ENCODE data around the gene BICC1. TPM values are rescaled to one million over a fixed set of nuclear protein-coding genes. Genes with fewer than 3 reads are reported as not detected.

The BICC1 gene
- total RNA-seq (23.8 TPM), polyA plus RNA-seq (ENCODE audit: insufficient read depth in 1 of 8, insufficient read length in 8 of 8, low replicate concordance in 1 of 8) (10 to 100 TPM; 15.2 to 26.9 (median 19.3) TPM)
- long read RNA-seq, donor 1 = 0 reads
- long read RNA-seq, donor 2 = 0 reads
- long read RNA-seq, donor 3, partial matches to known transcripts = 5 of 5 reads
- long read RNA-seq, donor 3, other reads (novel, unspliced or antisense) = 0 of 5 reads
- long read RNA-seq, donor 4 = 0 reads
- long read RNA-seq, donor 5, partial matches to known transcripts = 26 of 26 reads
- long read RNA-seq, donor 5, other reads (novel, unspliced or antisense) = 0 of 26 reads
- long read RNA-seq, donor 6 = 0 reads
- long read RNA-seq, donor 7 = 0 reads
- long read RNA-seq, donor 8, full-length matches to known transcripts = 1 of 7 reads
- long read RNA-seq, donor 8, partial matches to known transcripts = 6 of 7 reads
- long read RNA-seq, donor 8, other reads (novel, unspliced or antisense) = 0 of 7 reads
- long read RNA-seq, donor 9 = 0 reads
- long read RNA-seq, donor 10 = 0 reads
- long read RNA-seq, donor 11, partial matches to known transcripts = 11 of 11 reads
- long read RNA-seq, donor 11, other reads (novel, unspliced or antisense) = 0 of 11 reads

GRCh38 chr10:58512491-58513187, at the start of gene BICC1:
Gene BICC1 (plus strand): TSS chr10:58512872. CDS start chr10:58513144, 272 bp downstream.
- WGBS (ENCODE audit: insufficient coverage) = under 1% methylated on average over 81 of the region's 82 CpGs
- Histone ChIP-seq H3K27me3 (ENCODE audit: control insufficient read depth, insufficient read depth, low read length) (peaks cover 4% of the 10 kb centered on the region), H3K4me1 (ENCODE audit: control insufficient read depth, insufficient read depth, low read length) (peaks cover 7% of the 10 kb centered on the region), H3K4me3 (ENCODE audit: low read length) (peak within 1 kb of the TSS; percentile 83), H3K9me3 (replicated peaks; ENCODE audit: control insufficient read depth, low read depth, low read length) (no peaks in the 10 kb centered on the region), H3K36me3 (ENCODE audit: control insufficient read depth, insufficient read depth, low read length) (no peaks in the 10 kb centered on the region), H3K27ac (ENCODE audit: low read length) (peak within 1 kb of the TSS; percentile 97)
- peak; percentile 94 for DNase-seq

- Histone ChIP-seq H3K27ac (ENCODE audit: low read length) (no peak overlapping the region), H3K4me1 (ENCODE audit: control insufficient read depth, insufficient read depth, low read length) (no peaks in the 10 kb centered on the region), H3K27me3 (ENCODE audit: control insufficient read depth, insufficient read depth, low read length) (no peaks in the 10 kb centered on the region), H3K36me3 (ENCODE audit: control insufficient read depth, insufficient read depth, low read length) (no peaks in the 10 kb centered on the region), H3K9me3 (replicated peaks; ENCODE audit: control insufficient read depth, low read depth, low read length) (no peaks in the 10 kb centered on the region), H3K4me3 (ENCODE audit: low read length) (no peak overlapping the region)
- no CpG with 5 or more reads among the region's 2 CpGs for WGBS (ENCODE audit: insufficient coverage)
- no peak for DNase-seq
Measured at GRCh38 chr10:58464956-58465355, 47.7 kb upstream of the BICC1 start.

- H3K4me1 ChIP-seq (ENCODE audit: control insufficient read depth, insufficient read depth, low read length) = no peaks in the 10 kb centered on the region
- no peak overlapping the region for H3K27ac ChIP-seq (ENCODE audit: low read length)
- WGBS (ENCODE audit: insufficient coverage) = no CpG with 5 or more reads among the region's 4 CpGs
- H3K9me3 ChIP-seq (replicated peaks; ENCODE audit: control insufficient read depth, low read depth, low read length) = no peaks in the 10 kb centered on the region
- DNase-seq = no peak
- no peak overlapping the region for H3K4me3 ChIP-seq (ENCODE audit: low read length)
- H3K36me3 ChIP-seq (ENCODE audit: control insufficient read depth, insufficient read depth, low read length) = no peaks in the 10 kb centered on the region
- H3K27me3 ChIP-seq (ENCODE audit: control insufficient read depth, insufficient read depth, low read length) = no peaks in the 10 kb centered on the region
Measured at GRCh38 chr10:58465629-58466028, 47.0 kb upstream of the BICC1 start.

- H3K4me3 ChIP-seq (ENCODE audit: low read length) = no peak overlapping the region
- WGBS (ENCODE audit: insufficient coverage) = no CpG with 5 or more reads among the region's 2 CpGs
- H3K36me3 ChIP-seq (ENCODE audit: control insufficient read depth, insufficient read depth, low read length) = no peaks in the 10 kb centered on the region
- DNase-seq = no peak
- no peaks in the 10 kb centered on the region for H3K4me1 ChIP-seq (ENCODE audit: control insufficient read depth, insufficient read depth, low read length)
- H3K9me3 ChIP-seq (replicated peaks; ENCODE audit: control insufficient read depth, low read depth, low read length) = no peaks in the 10 kb centered on the region
- no peak overlapping the region for H3K27ac ChIP-seq (ENCODE audit: low read length)
- no peaks in the 10 kb centered on the region for H3K27me3 ChIP-seq (ENCODE audit: control insufficient read depth, insufficient read depth, low read length)
Measured at GRCh38 chr10:58467931-58468635, 44.6 kb upstream of the BICC1 start.

GRCh38 chr10:58473976-58474375, 38.7 kb upstream of the BICC1 start:
- H3K9me3 ChIP-seq (replicated peaks; ENCODE audit: control insufficient read depth, low read depth, low read length) = no peaks in the 10 kb centered on the region
- no peak overlapping the region for H3K27ac ChIP-seq (ENCODE audit: low read length)
- no peak for DNase-seq
- H3K36me3 ChIP-seq (ENCODE audit: control insufficient read depth, insufficient read depth, low read length) = no peaks in the 10 kb centered on the region
- no peak overlapping the region for H3K4me3 ChIP-seq (ENCODE audit: low read length)
- no peaks in the 10 kb centered on the region for H3K27me3 ChIP-seq (ENCODE audit: control insufficient read depth, insufficient read depth, low read length)
- WGBS (ENCODE audit: insufficient coverage) = no CpG with 5 or more reads among the region's 3 CpGs
- peaks cover 3% of the 10 kb centered on the region for H3K4me1 ChIP-seq (ENCODE audit: control insufficient read depth, insufficient read depth, low read length)

- peak overlapping the region; percentile 5 for H3K4me3 ChIP-seq (ENCODE audit: low read length)
- H3K36me3 ChIP-seq (ENCODE audit: control insufficient read depth, insufficient read depth, low read length) = no peaks in the 10 kb centered on the region
- 15% methylated on average over 4 of the region's 11 CpGs for WGBS (ENCODE audit: insufficient coverage)
- H3K9me3 ChIP-seq (replicated peaks; ENCODE audit: control insufficient read depth, low read depth, low read length) = no peaks in the 10 kb centered on the region
- H3K27ac ChIP-seq (ENCODE audit: low read length) = peak overlapping the region; percentile 82
- no peaks in the 10 kb centered on the region for H3K27me3 ChIP-seq (ENCODE audit: control insufficient read depth, insufficient read depth, low read length)
- peak; percentile 88 for DNase-seq
- H3K4me1 ChIP-seq (ENCODE audit: control insufficient read depth, insufficient read depth, low read length) = peaks cover 3% of the 10 kb centered on the region
Measured at GRCh38 chr10:58475322-58476277, 37.1 kb upstream of the BICC1 start.

GRCh38 chr10:58477122-58477521, 35.5 kb upstream of the BICC1 start:
- 29% methylated on average over 1 of the region's 2 CpGs for WGBS (ENCODE audit: insufficient coverage)
- no peak overlapping the region for H3K27ac ChIP-seq (ENCODE audit: low read length)
- DNase-seq = peak; percentile 86

GRCh38 chr10:58477902-58478301, 34.8 kb upstream of the BICC1 start:
- no CpG with 5 or more reads among the region's 2 CpGs for WGBS (ENCODE audit: insufficient coverage)
- Histone ChIP-seq H3K27me3 (ENCODE audit: control insufficient read depth, insufficient read depth, low read length) (no peaks in the 10 kb centered on the region), H3K9me3 (replicated peaks; ENCODE audit: control insufficient read depth, low read depth, low read length) (no peaks in the 10 kb centered on the region), H3K4me1 (ENCODE audit: control insufficient read depth, insufficient read depth, low read length) (peaks cover 3% of the 10 kb centered on the region), H3K27ac (ENCODE audit: low read length) (no peak overlapping the region), H3K4me3 (ENCODE audit: low read length) (no peak overlapping the region), H3K36me3 (ENCODE audit: control insufficient read depth, insufficient read depth, low read length) (no peaks in the 10 kb centered on the region)
- no peak for DNase-seq

More at GRCh38 chr10:58477122-58477521, 35.5 kb upstream of the BICC1 start:
- H3K36me3 ChIP-seq (ENCODE audit: control insufficient read depth, insufficient read depth, low read length) = no peaks in the 10 kb centered on the region
- no peaks in the 10 kb centered on the region for H3K9me3 ChIP-seq (replicated peaks; ENCODE audit: control insufficient read depth, low read depth, low read length)
- no peak overlapping the region for H3K4me3 ChIP-seq (ENCODE audit: low read length)
- H3K27me3 ChIP-seq (ENCODE audit: control insufficient read depth, insufficient read depth, low read length) = no peaks in the 10 kb centered on the region
- peaks cover 3% of the 10 kb centered on the region for H3K4me1 ChIP-seq (ENCODE audit: control insufficient read depth, insufficient read depth, low read length)

GRCh38 chr10:58479045-58479444, 33.6 kb upstream of the BICC1 start:
- WGBS (ENCODE audit: insufficient coverage) = no CpG with 5 or more reads among the region's 2 CpGs
- H3K36me3 ChIP-seq (ENCODE audit: control insufficient read depth, insufficient read depth, low read length) = no peaks in the 10 kb centered on the region
- DNase-seq = no peak
- no peak overlapping the region for H3K4me3 ChIP-seq (ENCODE audit: low read length)
- peaks cover 3% of the 10 kb centered on the region for H3K4me1 ChIP-seq (ENCODE audit: control insufficient read depth, insufficient read depth, low read length)
- H3K27ac ChIP-seq (ENCODE audit: low read length) = no peak overlapping the region
- H3K27me3 ChIP-seq (ENCODE audit: control insufficient read depth, insufficient read depth, low read length) = no peaks in the 10 kb centered on the region
- no peaks in the 10 kb centered on the region for H3K9me3 ChIP-seq (replicated peaks; ENCODE audit: control insufficient read depth, low read depth, low read length)

Data from muscle of leg (tissue), 16 donors.